HCT116 (cell line): Measurements from ENCODE around the gene LDB2. TPM values are rescaled to one million over a fixed set of nuclear protein-coding genes. Genes with fewer than 3 reads are reported as not detected.
A peak's percentile ranks its signal among the peaks of the same experiment; 100 is the strongest.

Source experiments
- ATAC-seq: fragments of 200-7000 bp; cut with Tn5 transposase; 2 replicates; pipeline ENCODE4 v1.9.1; 2020; ENCODE audit warnings: mild to moderate bottlenecking, moderate library complexity
- BruUV-seq: library from RNA; stranded (reverse); fragments of 400-500 nt; replicated peaks from 2 replicates; lab custom pipeline; 2021; lab: Mats Ljungman, UMichigan
- CTCF ChIA-PET: fragments of 300-600 bp; sonication (Branson Sonifier 250); formaldehyde crosslinking; loops from one replicate; lab custom pipeline; 2021; ENCODE audit warnings: antibody characterized with exemption; lab: Charles Lee
- POLR2A ChIA-PET: fragments of 300-600, 350-600 bp; sonication (Branson Sonifier 250); formaldehyde crosslinking; loops from one replicate; lab custom pipeline; 2021; ENCODE audit warnings: antibody characterized with exemption; lab: Charles Lee
- RAD21 ChIA-PET, 2 experiments: fragments of 300-600 bp; sonication (Branson Sonifier 250); formaldehyde crosslinking; loops; one replicate each; lab custom pipeline; 2023; ENCODE audit warnings: low total read pairs in 2 of 2; ENCODE audit not compliant: uncharacterized antibody in 2 of 2, unreplicated experiment in 2 of 2, low non-redundant PET in 1 of 2; lab: Charles Lee
- DNase-seq: peaks from one replicate; pipeline ENCODE4 v3.0.0-alpha.2; 2010; ENCODE audit warnings: low read depth, low spot score
- H2AFZ ChIP-seq: fragments of 200-600 bp; shearing (Covaris generic), sonication (generic); 2 replicates; pipeline ENCODE4 v1.6.1; 2017; ENCODE audit warnings: low read depth, mixed run types, mixed read lengths, antibody characterized with exemption, low read length; ENCODE audit not compliant: poor library complexity, severe bottlenecking
- H3K27ac ChIP-seq: 2 replicates; pipeline ENCODE4 v1.5.1; 2012; ENCODE audit warnings: low read depth, low read length
- H3K27me3 ChIP-seq: fragments of 200-600 bp; sonication (generic); 2 replicates; pipeline ENCODE4 v1.6.1; 2016; ENCODE audit warnings: mixed run types, low read length, mixed read lengths; ENCODE audit not compliant: insufficient read depth
- H3K36me3 ChIP-seq, 2 experiments: fragments of 200-500 bp in 1 of 2; fragments of 200-600 bp in 1 of 2; sonication (Bioruptor generic) in 1 of 2; sonication (generic) in 1 of 2; 2 replicates each; pipeline versions ENCODE4 v1.5.1 to v1.6.1; 2014 to 2016; ENCODE audit warnings: low read length in 2 of 2, inconsistent platforms in 1 of 2, mixed read lengths in 1 of 2, mixed run types in 1 of 2; ENCODE audit not compliant: insufficient read depth in 2 of 2, control insufficient read depth in 1 of 2
- H3K4me1 ChIP-seq, 2 experiments: fragments of 200-600 bp in 1 of 2; sonication (generic) in 1 of 2; 2 replicates each; pipeline versions ENCODE4 v1.5.1 to v1.6.1; 2012 to 2017; ENCODE audit warnings: low read length in 2 of 2, inconsistent platforms in 1 of 2, mild to moderate bottlenecking in 1 of 2, mixed read lengths in 1 of 2, mixed run types in 1 of 2, moderate library complexity in 1 of 2; ENCODE audit not compliant: insufficient read depth in 2 of 2, control insufficient read depth in 1 of 2
- H3K4me2 ChIP-seq: fragments of 200-600 bp; sonication (generic); 2 replicates; pipeline ENCODE4 v1.6.1; 2017; ENCODE audit warnings: mixed run types, low read length, mixed read lengths
- H3K4me3 ChIP-seq, 2 experiments: fragments of 200-600 bp in 1 of 2; sonication (generic) in 1 of 2; replicated peaks in 1 of 2; 2 replicates each; pipeline ENCODE4 v1.5.1; 2011 to 2016; ENCODE audit warnings: low read length in 2 of 2, control low read depth in 1 of 2, low read depth in 1 of 2, mild to moderate bottlenecking in 1 of 2, mixed read lengths in 1 of 2, mixed run types in 1 of 2
- H3K79me2 ChIP-seq: fragments of 200-600 bp; sonication (generic); 2 replicates; pipeline ENCODE4 v1.6.1; 2017; ENCODE audit warnings: mild to moderate bottlenecking, mixed run types, low read length, moderate library complexity, mixed read lengths; ENCODE audit not compliant: insufficient read depth
- H3K9ac ChIP-seq: fragments of 200-600 bp; sonication (generic); 2 replicates; pipeline ENCODE4 v1.6.1; 2016; ENCODE audit warnings: low read length, mixed read lengths
- H3K9me2 ChIP-seq: fragments of 200-600 bp; sonication (generic), shearing (Covaris generic); 2 replicates; pipeline ENCODE4 v1.6.1; 2017; ENCODE audit warnings: mixed run types, mild to moderate bottlenecking, moderate library complexity; ENCODE audit not compliant: insufficient read depth
- H3K9me3 ChIP-seq, 2 experiments: fragments of 200-500 bp in 1 of 2; fragments of 200-600 bp in 1 of 2; sonication (Bioruptor generic) in 1 of 2; sonication (generic) in 1 of 2; 2 replicates each; pipeline ENCODE4 v1.6.1; 2014 to 2017; ENCODE audit warnings: low read length in 2 of 2, mixed read lengths in 2 of 2, inconsistent platforms in 1 of 2, low read depth in 1 of 2, mild to moderate bottlenecking in 1 of 2, mixed run types in 1 of 2, moderate library complexity in 1 of 2; ENCODE audit not compliant: control insufficient read depth in 1 of 2, insufficient read depth in 1 of 2
- H4K20me1 ChIP-seq: fragments of 200-600 bp; sonication (generic), shearing (Covaris generic); 2 replicates; pipeline ENCODE4 v1.6.1; 2017; ENCODE audit warnings: mixed run types, mild to moderate bottlenecking, moderate library complexity; ENCODE audit not compliant: insufficient read depth
- CBX3 ChIP-seq: IDR thresholded peaks from 2 replicates; pipeline ENCODE4 v1.6.1; 2012; ENCODE audit warnings: low read depth
- CEBPB ChIP-seq: IDR thresholded peaks from 2 replicates; pipeline ENCODE4 v1.6.1; 2012; ENCODE audit warnings: low read depth
- CTCF ChIP-seq, 3 experiments: fragments of 200-600 bp in 1 of 3; sonication (generic) in 1 of 3; IDR thresholded peaks in 2 of 3; conservative IDR thresholded peaks in 1 of 3; 2 replicates each; pipeline ENCODE4 v1.5.1; 2012 to 2017; ENCODE audit warnings: low read depth in 2 of 3, low read length in 2 of 3, antibody characterized with exemption in 1 of 3, borderline replicate concordance in 1 of 3, control low read depth in 1 of 3, mild to moderate bottlenecking in 1 of 3, mixed read lengths in 1 of 3, mixed run types in 1 of 3, moderate library complexity in 1 of 3; ENCODE audit not compliant: insufficient read depth in 1 of 3
- FOSL1 ChIP-seq: IDR thresholded peaks from 2 replicates; pipeline ENCODE4 v1.6.1; 2012; ENCODE audit warnings: low read depth
- JUND ChIP-seq: IDR thresholded peaks from 2 replicates; pipeline ENCODE4 v1.6.1; 2012
- POLR2A ChIP-seq: IDR thresholded peaks from 2 replicates; pipeline ENCODE4 v1.7.0; 2011; ENCODE audit warnings: borderline replicate concordance; ENCODE audit not compliant: insufficient read depth, insufficient read length; ENCODE audit errors: extremely low read depth
- SIN3A ChIP-seq: IDR thresholded peaks from 2 replicates; pipeline ENCODE4 v1.6.1; 2012; ENCODE audit warnings: low read depth
- ZNF274 ChIP-seq: fragments of 200-500 bp; sonication (Bioruptor generic); IDR thresholded peaks from 2 replicates; pipeline ENCODE4 v1.6.1; 2014; ENCODE audit warnings: mild to moderate bottlenecking, low read depth, low read length, inconsistent platforms
- intact Hi-C: fragments of 100-400 bp; cut with micrococcal nuclease; formaldehyde crosslinking; loops from 2 replicates; pipeline ENCODE4 v1.10.0; 2022
- total RNA-seq: library from RNA; stranded (reverse); gene quantifications from one replicate; pipeline ENCODE4 v1.2.1, GENCODE V29; 2021; ENCODE audit not compliant: unreplicated experiment

Gene LDB2
- total RNA-seq, 1 experiment from 2014 or later: 0.12 TPM

- DNase-seq (no peak), ATAC-seq (peak; percentile 44; the same call in 1 of the 2 replicates)
- H3K9ac ChIP-seq: no peak overlapping the region
- RAD21 ChIA-PET: no interaction called here
- H3K9me3 ChIP-seq: peaks cover 8 to 9% of the 10 kb centered on the region in 2 experiments; a peak in 3 of 4 replicates
- no peaks in the 10 kb centered on the region for H3K79me2 ChIP-seq
- no peak overlapping the region for H2AFZ ChIP-seq
- no peak overlapping the region for H3K4me3 ChIP-seq
- no peaks in the 10 kb centered on the region for H3K36me3 ChIP-seq
- no peaks in the 10 kb centered on the region for H3K9me2 ChIP-seq
- H3K4me2 ChIP-seq: no peak overlapping the region
- no TSS peak for BruUV-seq
- H3K4me1 ChIP-seq: no peaks in the 10 kb centered on the region
- TF ChIP-seq FOSL1 (no peak), CTCF (IDR thresholded peaks at IDR 0.05 in 2 of 3, conservative IDR thresholded peaks at IDR 0.05 in 1 of 3; ENCODE audit: borderline replicate concordance in 1 of 3, insufficient read depth in 1 of 3, low read depth in 2 of 3, low read length in 2 of 3) (peak in 2 of 3 experiments; percentile 10 to 27; a peak in 1 of 6 replicates), ZNF274 (no peak), SIN3A (no peak)
- TF ChIP-seq, all 23 proteins: peak for 1
- Histone ChIP-seq H3K27ac (no peak overlapping the region), H3K27me3 (no peaks in the 10 kb centered on the region), H4K20me1 (no peaks in the 10 kb centered on the region)
- intact Hi-C loops: no loop called here
- POLR2A ChIA-PET: no interaction called here
- CTCF ChIA-PET: no interaction called here
These were observed 392.7 kb downstream of the LDB2 start for GRCh38 chr4:16505726-16506125.

- H3K36me3 ChIP-seq: no peaks in the 10 kb centered on the region
- ATAC-seq: no peak
- no peak overlapping the region for H3K9ac ChIP-seq
- RAD21 ChIA-PET: no interaction called here
- DNase-seq: no peak
- no peak overlapping the region for H3K27ac ChIP-seq
- peaks cover 6 to 9% of the 10 kb centered on the region in 2 experiments; a peak in 3 of 4 replicates for H3K9me3 ChIP-seq
- H3K27me3 ChIP-seq: no peaks in the 10 kb centered on the region
- POLR2A ChIA-PET: no interaction called here
- H3K4me1 ChIP-seq: no peaks in the 10 kb centered on the region
- H3K4me3 ChIP-seq: no peak overlapping the region
- H4K20me1 ChIP-seq: no peaks in the 10 kb centered on the region
- CTCF ChIA-PET: no interaction called here
- no TSS peak for BruUV-seq
- no peaks in the 10 kb centered on the region for H3K9me2 ChIP-seq
- H2AFZ ChIP-seq: no peak overlapping the region
- intact Hi-C loops: no loop called here
- TF ChIP-seq JUND (no peak), POLR2A (no peak), CEBPB (no peak), CBX3 (no peak)
- no peak overlapping the region for H3K4me2 ChIP-seq
- no peaks in the 10 kb centered on the region for H3K79me2 ChIP-seq
These were observed 393.2 kb downstream of the LDB2 start for GRCh38 chr4:16505267-16505666.
